IMR-90 (cell line): ENCODE results near the gene FXR2. TPM values are rescaled to one million over a fixed set of nuclear protein-coding genes. Genes with fewer than 3 reads are reported as not detected.

Source experiments
- ATAC-seq: fragments of 200-7000 bp; cut with Tn5 transposase; 2 replicates; pipeline ENCODE4 v1.9.1; 2020; ENCODE audit warnings: low read depth, mild to moderate bottlenecking, moderate library complexity
- BruUV-seq: library from RNA; stranded (reverse); fragments of 400-500 nt; replicated peaks from 2 replicates; lab custom pipeline; 2021; lab: Mats Ljungman, UMichigan
- CTCF ChIA-PET: fragments of 300-600 bp; formaldehyde crosslinking; extraction: SDS; loops from one replicate; lab custom pipeline; 2021; ENCODE audit warnings: antibody characterized with exemption; lab: Yijun Ruan, JAX
- POLR2A ChIA-PET: fragments of 300-600 bp; sonication (Branson Sonifier 250); formaldehyde crosslinking; loops from one replicate; lab custom pipeline; 2022; ENCODE audit warnings: antibody characterized with exemption; ENCODE audit not compliant: unreplicated experiment; lab: Charles Lee
- DNase-seq: peaks from one replicate; pipeline ENCODE4 v3.0.0; 2013
- H2AFZ ChIP-seq: replicated peaks from 2 replicates; pipeline ENCODE3; 2013; ENCODE audit warnings: low read length, mild to moderate bottlenecking; ENCODE audit not compliant: poor library complexity
- H2AK5ac ChIP-seq: 2 replicates; pipeline ENCODE4 v1.6.1; 2013; ENCODE audit warnings: low read depth, low read length, inconsistent platforms
- H2AK9ac ChIP-seq: replicated peaks from 2 replicates; pipeline ENCODE3; 2013; ENCODE audit warnings: mild to moderate bottlenecking, low read depth, low read length, moderate library complexity; ENCODE audit not compliant: poor library complexity
- H2BK120ac ChIP-seq: 2 replicates; pipeline ENCODE4 v1.6.1; 2013; ENCODE audit warnings: low read depth, low read length, inconsistent platforms
- H2BK15ac ChIP-seq: 3 replicates; pipeline ENCODE4 v1.6.1; 2013; ENCODE audit warnings: low read depth, low read length, inconsistent platforms
- H2BK20ac ChIP-seq: 2 replicates; pipeline ENCODE4 v1.6.1; 2013; ENCODE audit warnings: low read depth, mild to moderate bottlenecking, inconsistent platforms, low read length, moderate library complexity
- H2BK5ac ChIP-seq: 2 replicates; pipeline ENCODE4 v1.6.1; 2013; ENCODE audit warnings: mild to moderate bottlenecking, low read depth, low read length, inconsistent platforms; ENCODE audit not compliant: poor library complexity, severe bottlenecking
- H3K14ac ChIP-seq: replicated peaks from 2 replicates; pipeline ENCODE4 v1.6.1; 2013; ENCODE audit warnings: low read depth, low read length, inconsistent platforms
- H3K18ac ChIP-seq: 2 replicates; pipeline ENCODE4 v1.6.1; 2013; ENCODE audit warnings: low read depth, low read length, control low read depth
- H3K23ac ChIP-seq: 2 replicates; pipeline ENCODE4 v1.6.1; 2013; ENCODE audit warnings: low read depth, low read length, inconsistent platforms
- H3K27ac ChIP-seq: 2 replicates; pipeline ENCODE4 v1.5.1; 2013; ENCODE audit warnings: mild to moderate bottlenecking, control low read depth, low read length; ENCODE audit not compliant: insufficient read depth
- H3K27me3 ChIP-seq: 2 replicates; pipeline ENCODE4 v1.6.1; 2013; ENCODE audit warnings: low read length; ENCODE audit not compliant: control insufficient read depth, insufficient read depth
- H3K36me3 ChIP-seq: 2 replicates; pipeline ENCODE4 v1.6.1; 2013; ENCODE audit warnings: low read length, mixed read lengths; ENCODE audit not compliant: control insufficient read depth, insufficient read depth
- H3K4ac ChIP-seq: 2 replicates; pipeline ENCODE4 v1.6.1; 2013; ENCODE audit warnings: low read depth, low read length, inconsistent platforms
- H3K4me1 ChIP-seq: 2 replicates; pipeline ENCODE4 v1.6.1; 2013; ENCODE audit warnings: low read length, mixed read lengths; ENCODE audit not compliant: control insufficient read depth, insufficient read depth
- H3K4me2 ChIP-seq: 2 replicates; pipeline ENCODE4 v1.6.1; 2013; ENCODE audit warnings: low read depth, mild to moderate bottlenecking, control low read depth, low read length, moderate library complexity
- H3K4me3 ChIP-seq: 2 replicates; pipeline ENCODE4 v1.5.1; 2013; ENCODE audit warnings: low read depth, mild to moderate bottlenecking, control low read depth, low read length, moderate library complexity; ENCODE audit not compliant: insufficient read depth
- H3K56ac ChIP-seq: 2 replicates; pipeline ENCODE4 v1.6.1; 2013; ENCODE audit warnings: low read length, inconsistent platforms; ENCODE audit not compliant: insufficient read depth; ENCODE audit errors: extremely low read depth
- H3K79me1 ChIP-seq, 2 experiments: 2 replicates each; pipeline ENCODE4 v1.6.1; 2013; ENCODE audit warnings: low read length in 2 of 2, inconsistent platforms in 1 of 2, low read depth in 1 of 2
- H3K9ac ChIP-seq: 2 replicates; pipeline ENCODE4 v1.6.1; 2013; ENCODE audit warnings: low read depth, low read length, control low read depth
- H3K9me1 ChIP-seq: 2 replicates; pipeline ENCODE4 v1.6.1; 2013; ENCODE audit warnings: low read length, inconsistent platforms; ENCODE audit not compliant: insufficient read depth
- H3K9me3 ChIP-seq: 2 replicates; pipeline ENCODE4 v1.6.1; 2013; ENCODE audit warnings: low read length; ENCODE audit not compliant: control insufficient read depth, insufficient read depth
- H4K20me1 ChIP-seq: 2 replicates; pipeline ENCODE4 v1.6.1; 2013; ENCODE audit warnings: low read length, inconsistent platforms; ENCODE audit not compliant: insufficient read depth
- H4K5ac ChIP-seq: 2 replicates; pipeline ENCODE4 v1.6.1; 2013; ENCODE audit warnings: mild to moderate bottlenecking, low read depth, low read length, control low read depth
- H4K8ac ChIP-seq, 2 experiments: 2 replicates each; pipeline ENCODE4 v1.6.1; 2013; ENCODE audit warnings: low read depth in 2 of 2, low read length in 2 of 2, control low read depth in 1 of 2, inconsistent platforms in 1 of 2
- H4K91ac ChIP-seq: 2 replicates; pipeline ENCODE4 v1.6.1; 2013; ENCODE audit warnings: low read depth, low read length, inconsistent platforms; ENCODE audit not compliant: insufficient read depth
- BHLHE40 ChIP-seq: fragments of 150-350 bp; IDR thresholded peaks from 2 replicates; pipeline ENCODE4 v1.6.1; 2016; ENCODE audit warnings: mild to moderate bottlenecking, low read depth, low read length
- CHD1 ChIP-seq: IDR thresholded peaks from 2 replicates; pipeline ENCODE4 v1.6.1; 2012; ENCODE audit warnings: low read depth, low read length, improper control_type of control experiment
- ELK1 ChIP-seq: fragments of 150-350 bp; IDR thresholded peaks from 2 replicates; pipeline ENCODE4 v1.6.1; 2016; ENCODE audit warnings: low read depth, mild to moderate bottlenecking, low read length, moderate library complexity, borderline replicate concordance
- MAFK ChIP-seq: IDR thresholded peaks from 2 replicates; pipeline ENCODE4 v1.6.1; 2012; ENCODE audit warnings: low read depth, low read length, improper control_type of control experiment
- MXI1 ChIP-seq: IDR thresholded peaks from 2 replicates; pipeline ENCODE4 v1.6.1; 2012; ENCODE audit warnings: low read depth, mild to moderate bottlenecking, low read length, moderate library complexity, borderline replicate concordance
- NFE2L2 ChIP-seq: fragments of 150-350 bp; IDR thresholded peaks from 2 replicates; pipeline ENCODE4 v1.6.1; 2016; ENCODE audit warnings: low read depth, mild to moderate bottlenecking, low read length
- POLR2A ChIP-seq: IDR thresholded peaks from 2 replicates; pipeline ENCODE4 v1.6.1; 2012; ENCODE audit warnings: mild to moderate bottlenecking, low read depth, low read length
- RAD21 ChIP-seq: IDR thresholded peaks from 2 replicates; pipeline ENCODE4 v1.6.1; 2012; ENCODE audit warnings: low read length, improper control_type of control experiment
- RFX5 ChIP-seq: IDR thresholded peaks from 2 replicates; pipeline ENCODE4 v1.8.0; 2012; ENCODE audit warnings: low read depth, mild to moderate bottlenecking, low read length, moderate library complexity
- SMC3 ChIP-seq: fragments of 150-350 bp; IDR thresholded peaks from 2 replicates; pipeline ENCODE4 v1.6.1; 2016; ENCODE audit warnings: low read depth, mild to moderate bottlenecking, antibody characterized with exemption, low read length, moderate library complexity
- USF2 ChIP-seq: fragments of 150-350 bp; IDR thresholded peaks from 2 replicates; pipeline ENCODE4 v1.6.1; 2017; ENCODE audit warnings: mild to moderate bottlenecking, antibody characterized with exemption, low read length, low read depth
- WGBS, 2 experiments: methylation state at CpG; one replicate each; pipeline versions ENCODE4 v1.1.5 to v1.1.7; 2013; ENCODE audit warnings: missing lambda C conversion rate in 2 of 2; ENCODE audit not compliant: insufficient read length in 1 of 2; ENCODE audit errors: extremely low coverage in 2 of 2; 5-methylcytosine and 5-hydroxymethylcytosine counted together
- dilution Hi-C: fragments of 300-500 bp; cut with HindIII; formaldehyde crosslinking; loops from one replicate; pipeline ENCODE4 v1.14.3; 2018; ENCODE audit warnings: low sequenced_read_pairs; ENCODE audit not compliant: unreplicated experiment
- in situ Hi-C: fragments of 300-500 bp; cut with MboI; formaldehyde crosslinking; loops from 3 replicates; pipeline ENCODE4 v1.14.3; 2019; ENCODE audit warnings: low sequenced_read_pairs, inconsistent platforms, mixed read lengths
- intact Hi-C: fragments of 100-400 bp; cut with micrococcal nuclease; formaldehyde crosslinking; loops from 2 replicates; pipeline ENCODE4 v1.10.0; 2022
- polyA plus RNA-seq, 3 experiments: library from polyadenylated mRNA; depleted of rRNA; stranded (reverse); fragments of >200 nt; gene quantifications; 2 replicates each; pipeline ENCODE4 v1.2.3, GENCODE V29; 2012; ENCODE audit warnings: low replicate concordance in 1 of 3
- total RNA-seq: library from RNA; depleted of rRNA; stranded (reverse); fragments of >200 nt; gene quantifications from 2 replicates; pipeline ENCODE4 v1.2.3, GENCODE V29; 2012

Gene FXR2
- total and polyA plus RNA-seq, 2 of the 4 experiments (the other 2 are of a cell fraction) = 39.1 to 55.9 TPM

GRCh38 chr17:7572588-7573323 lies 41.9 kb downstream of the FXR2 start (continued):
- TF ChIP-seq CHD1 (peak; percentile 65; the same call in 1 of the 2 replicates), RFX5 (no peak), SMC3 (no peak)

- Histone ChIP-seq H3K79me1 (peaks cover 10 to 57% of the 10 kb centered on the region in 2 experiments; a peak in 3 of 4 replicates), H4K8ac (peak overlapping the region; percentile 76 to 96), H3K9ac (peak overlapping the region; percentile 93), H3K56ac (peak overlapping the region; percentile 83), H3K23ac (peak overlapping the region; percentile 96), H3K9me3 (no peaks in the 10 kb centered on the region), H4K91ac (peak overlapping the region; percentile 89), H3K4me2 (peak overlapping the region; percentile 94), H2AFZ (peak overlapping the region; percentile 90), H3K36me3 (peaks cover 57% of the 10 kb centered on the region), H3K18ac (peak overlapping the region; percentile 74), H2AK5ac (peak overlapping the region; percentile 96), H2AK9ac (peak overlapping the region; percentile 99), H2BK120ac (peak overlapping the region; percentile 80), H2BK20ac (0 out of 2 replicates have a peak overlapping the region, but pooled peaks have one; percentile 16), H4K5ac (peak overlapping the region; percentile 91), H4K20me1 (peaks cover 46% of the 10 kb centered on the region), H3K27ac (peak overlapping the region; percentile 85), H2BK5ac (peak overlapping the region; percentile 95), H3K14ac (peak overlapping the region; percentile 100), H3K4ac (peak overlapping the region; percentile 100), H2BK15ac (0 out of 3 replicates have a peak overlapping the region, but pooled peaks have one; percentile 16), H3K27me3 (no peaks in the 10 kb centered on the region), H3K4me3 (peak overlapping the region; percentile 57), H3K4me1 (peaks cover 8% of the 10 kb centered on the region), H3K9me1 (peaks cover 9% of the 10 kb centered on the region; the same call in 1 of the 2 replicates)
- no peak for ATAC-seq
- peak; percentile 99 for TF ChIP-seq BHLHE40
- no peak for TF ChIP-seq MAFK
- TF ChIP-seq NFE2L2 = no peak
- TF ChIP-seq MXI1 = peak; percentile 98
- no peak for TF ChIP-seq RAD21
- TF ChIP-seq USF2 = peak; percentile 99
- TF ChIP-seq POLR2A = no peak
- no peak for TF ChIP-seq ELK1
- no peak for DNase-seq
- ChIA-PET CTCF (interaction anchor here (1.2 kb wide), 1 partner anchor 11 kb away, joined by 4 read pairs; no protein-coding TSS in a partner anchor), POLR2A (no interaction called here)
- in situ Hi-C loops = no loop called here
- 5% methylated on average over 4 of the region's 11 CpGs; no CpG with 5 or more reads in 1 of the 2 experiments for WGBS, 2 experiments
- BruUV-seq = no TSS peak
- dilution Hi-C loops = no loop called here
- intact Hi-C loops = loop anchor here (5.0 kb wide), 1 partner anchor 270 kb away; no protein-coding TSS in a partner anchor
Measured at GRCh38 chr17:7572338-7572587, 42.4 kb downstream of the FXR2 start.
